ENCODE measurements around the gene MYH7.
A peak's percentile ranks its signal among the peaks of the same experiment; 100 is the strongest.

The MYH7 gene

DNA sequence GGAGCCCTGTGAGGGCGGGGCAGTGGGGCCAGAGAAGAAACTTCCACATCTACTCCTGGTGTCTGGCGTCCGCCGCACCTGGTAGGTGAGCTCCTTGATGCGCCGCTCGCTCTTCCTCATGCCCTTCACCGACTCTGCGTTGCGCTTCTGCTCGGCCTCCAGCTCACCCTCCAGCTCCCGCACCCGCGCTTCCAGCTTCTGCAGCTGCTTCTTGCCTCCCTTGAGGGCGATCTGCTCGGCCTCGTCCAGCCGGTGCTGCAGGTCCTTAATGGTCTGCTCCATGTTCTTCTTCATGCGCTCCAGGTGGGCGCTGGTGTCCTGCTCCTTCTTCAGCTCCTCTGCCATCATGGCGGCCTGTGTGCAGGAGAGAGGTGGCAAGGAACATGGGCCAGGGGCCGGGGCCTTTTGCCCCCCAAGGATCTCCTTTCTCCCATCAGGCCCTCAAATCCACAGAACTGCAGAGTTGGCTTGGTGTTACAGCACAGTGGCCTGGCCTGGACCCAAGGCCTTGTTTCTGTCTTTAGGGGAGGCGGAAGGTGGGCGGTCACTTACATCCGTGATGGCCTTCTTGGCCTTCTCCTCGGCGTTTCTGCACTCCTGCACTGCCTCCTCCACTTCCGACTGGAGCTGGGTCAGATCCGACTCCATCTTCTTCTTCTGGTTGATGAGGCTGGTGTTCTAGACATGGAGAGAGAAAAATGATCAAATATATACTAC lies 50.9 kb downstream of the MYH7 start:
- no peak overlapping the region for H3K4me3 Mint-ChIP-seq
- H3K27me3 Mint-ChIP-seq: peaks cover 12% of the 10 kb centered on the region
- H3K9me3 Mint-ChIP-seq: no peaks in the 10 kb centered on the region
- no peak overlapping the region for H3K27ac Mint-ChIP-seq
- H3K4me1 Mint-ChIP-seq (ENCODE audit: low read depth): no peaks in the 10 kb centered on the region
- no peaks in the 10 kb centered on the region for H3K36me3 Mint-ChIP-seq (ENCODE audit: low read depth)
- no peak for DNase-seq

DNA sequence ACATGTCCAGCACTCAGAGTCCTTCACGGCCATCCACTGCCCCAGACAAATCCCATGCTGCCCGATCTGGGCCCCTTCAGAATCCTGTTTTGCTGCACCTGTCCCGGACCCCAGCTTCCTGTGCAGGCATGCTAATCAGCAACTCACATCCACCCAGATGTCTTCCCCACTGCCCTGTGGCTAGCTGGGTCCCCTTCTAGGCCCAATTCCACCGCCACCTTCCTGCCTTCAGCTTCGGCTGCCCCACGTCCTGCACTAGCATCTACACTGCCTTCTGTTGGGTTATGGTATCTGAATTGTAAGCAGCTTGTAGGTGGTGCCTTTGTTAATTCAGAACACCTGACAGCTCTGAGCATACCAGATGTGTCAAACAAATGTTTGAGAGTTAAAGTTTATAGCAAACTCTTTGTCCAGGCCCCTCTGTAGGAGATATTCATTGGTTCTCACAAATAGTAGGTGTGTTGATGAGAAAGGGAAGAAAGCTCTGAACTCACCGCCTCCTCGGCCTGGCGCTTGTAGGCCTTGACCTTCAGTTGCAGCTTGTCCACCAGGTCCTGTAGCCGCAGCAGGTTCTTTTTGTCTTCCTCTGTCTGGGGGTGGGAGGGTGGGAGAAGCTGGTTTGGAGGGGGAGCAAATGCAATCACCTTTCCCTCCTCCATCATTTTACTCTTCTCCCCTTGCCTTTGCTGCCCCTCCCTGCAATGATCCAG lies 52.6 kb downstream of the MYH7 start:
- H3K36me3 Mint-ChIP-seq (ENCODE audit: low read depth): no peaks in the 10 kb centered on the region
- H3K27ac Mint-ChIP-seq: no peak overlapping the region
- no peak for DNase-seq
- H3K27me3 Mint-ChIP-seq: peaks cover 11% of the 10 kb centered on the region
- no peaks in the 10 kb centered on the region for H3K9me3 Mint-ChIP-seq
- H3K4me1 Mint-ChIP-seq (ENCODE audit: low read depth): no peaks in the 10 kb centered on the region
- no peak overlapping the region for H3K4me3 Mint-ChIP-seq

DNA sequence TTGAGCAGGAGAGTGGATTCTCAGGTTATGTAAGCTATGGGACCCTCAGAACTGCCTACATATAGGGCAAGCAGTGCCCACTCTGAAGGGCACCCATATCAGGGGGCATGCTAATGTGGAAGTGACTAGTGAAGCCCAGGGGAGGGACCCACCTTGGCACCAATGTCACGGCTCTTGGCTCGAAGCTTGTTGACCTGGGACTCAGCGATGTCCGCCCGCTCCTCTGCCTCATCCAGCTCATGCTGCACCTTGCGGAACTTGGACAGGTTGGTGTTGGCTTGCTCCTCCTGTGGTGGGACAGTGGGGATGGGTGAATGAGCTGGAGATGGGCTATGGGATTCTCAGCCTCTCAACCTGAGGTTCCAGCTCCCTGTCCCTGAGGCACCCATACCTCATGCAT lies 53.2 kb downstream of the MYH7 start:
- Mint-ChIP-seq H3K4me1 (ENCODE audit: low read depth) (no peaks in the 10 kb centered on the region), H3K4me3 (no peak overlapping the region), H3K36me3 (ENCODE audit: low read depth) (no peaks in the 10 kb centered on the region), H3K9me3 (no peaks in the 10 kb centered on the region), H3K27ac (no peak overlapping the region), H3K27me3 (peaks cover 11% of the 10 kb centered on the region)
- no peak for DNase-seq

DNA sequence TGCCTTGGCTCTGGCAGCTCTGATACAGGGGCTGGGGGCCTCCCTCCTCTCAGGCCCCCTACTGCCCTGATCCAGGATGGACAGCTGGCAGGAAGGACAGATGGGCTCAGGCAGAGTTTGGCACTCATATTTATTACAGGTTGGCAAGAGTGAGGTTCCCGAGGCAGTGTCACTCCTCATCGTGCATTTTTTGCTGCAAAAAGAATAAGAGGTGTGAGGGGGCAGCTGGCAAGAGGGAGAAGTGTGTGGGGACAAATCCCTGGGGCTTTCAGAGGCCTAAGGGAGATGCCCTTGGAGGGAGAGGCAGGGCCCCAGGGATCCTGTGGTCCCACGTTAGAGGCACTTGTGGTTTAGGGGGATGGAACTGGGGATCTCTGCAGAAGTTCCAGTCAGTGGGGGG lies 53.6 kb downstream of the MYH7 start:
- H3K27ac Mint-ChIP-seq: no peak overlapping the region
- H3K4me3 Mint-ChIP-seq: no peak overlapping the region
- DNase-seq: no peak
- H3K36me3 Mint-ChIP-seq (ENCODE audit: low read depth): no peaks in the 10 kb centered on the region
- H3K4me1 Mint-ChIP-seq (ENCODE audit: low read depth): no peaks in the 10 kb centered on the region
- H3K9me3 Mint-ChIP-seq: no peaks in the 10 kb centered on the region
- H3K27me3 Mint-ChIP-seq: peaks cover 11% of the 10 kb centered on the region

DNA sequence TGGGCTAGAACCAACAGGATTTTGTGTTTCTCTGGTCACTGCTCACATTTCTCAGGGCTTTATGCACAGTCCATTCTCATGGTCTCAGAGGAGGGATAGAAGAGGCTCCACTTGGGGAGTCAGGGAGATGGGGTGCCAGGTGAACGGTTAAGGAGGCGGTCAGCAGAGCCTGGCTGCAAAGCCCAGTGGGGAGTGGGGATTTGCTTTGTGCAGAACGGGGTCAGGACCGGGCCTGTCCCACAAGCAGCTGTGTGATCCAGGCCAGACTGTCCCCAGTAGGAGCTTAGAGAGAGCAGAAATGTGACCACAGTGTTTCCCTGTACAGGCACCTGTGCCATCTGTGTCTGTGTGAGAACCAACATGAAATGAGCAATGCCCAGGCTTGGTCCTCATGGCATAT lies 54.5 kb downstream of the MYH7 start:
- no peak for DNase-seq
- Mint-ChIP-seq H3K27ac (no peak overlapping the region), H3K36me3 (ENCODE audit: low read depth) (no peaks in the 10 kb centered on the region), H3K4me1 (ENCODE audit: low read depth) (no peaks in the 10 kb centered on the region), H3K9me3 (no peaks in the 10 kb centered on the region), H3K4me3 (no peak overlapping the region), H3K27me3 (peaks cover 11% of the 10 kb centered on the region)

DNA sequence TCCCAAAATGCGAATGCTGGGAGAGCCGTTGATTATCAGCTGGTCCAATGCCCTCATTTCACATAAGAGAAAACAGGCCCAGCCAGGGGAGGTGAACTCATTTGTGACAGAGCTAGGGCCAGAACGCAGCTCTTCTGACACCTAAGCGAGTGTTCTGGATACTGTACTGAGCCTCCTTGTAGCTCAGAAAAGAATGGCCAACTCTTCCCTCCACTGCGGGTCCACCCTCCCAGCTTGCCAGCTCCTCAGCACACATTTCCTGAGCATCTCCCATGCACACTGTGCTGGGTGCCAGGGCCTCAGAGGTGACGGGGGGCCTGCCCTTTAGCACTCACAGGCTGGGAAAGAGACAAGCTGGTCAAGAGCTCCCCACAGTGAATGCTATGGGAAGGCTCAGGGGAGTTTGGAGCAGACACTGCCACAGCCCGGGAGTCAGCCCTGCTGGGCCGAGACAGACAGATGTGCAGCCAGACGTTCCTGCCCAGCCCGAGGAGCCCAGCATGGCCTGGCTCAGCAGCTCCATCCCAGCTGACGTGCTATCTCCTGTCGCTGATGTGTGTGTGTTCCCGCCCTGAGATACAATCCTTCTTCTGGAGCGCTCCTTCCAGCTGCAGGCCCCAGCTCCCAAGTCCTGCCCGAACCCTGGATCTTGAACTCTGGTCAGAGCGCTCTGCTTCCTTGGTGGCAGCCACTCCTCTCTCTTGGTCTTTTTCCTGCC lies 55.1 kb downstream of the MYH7 start:
- H3K4me3 Mint-ChIP-seq: no peak overlapping the region
- DNase-seq: no peak

DNA sequence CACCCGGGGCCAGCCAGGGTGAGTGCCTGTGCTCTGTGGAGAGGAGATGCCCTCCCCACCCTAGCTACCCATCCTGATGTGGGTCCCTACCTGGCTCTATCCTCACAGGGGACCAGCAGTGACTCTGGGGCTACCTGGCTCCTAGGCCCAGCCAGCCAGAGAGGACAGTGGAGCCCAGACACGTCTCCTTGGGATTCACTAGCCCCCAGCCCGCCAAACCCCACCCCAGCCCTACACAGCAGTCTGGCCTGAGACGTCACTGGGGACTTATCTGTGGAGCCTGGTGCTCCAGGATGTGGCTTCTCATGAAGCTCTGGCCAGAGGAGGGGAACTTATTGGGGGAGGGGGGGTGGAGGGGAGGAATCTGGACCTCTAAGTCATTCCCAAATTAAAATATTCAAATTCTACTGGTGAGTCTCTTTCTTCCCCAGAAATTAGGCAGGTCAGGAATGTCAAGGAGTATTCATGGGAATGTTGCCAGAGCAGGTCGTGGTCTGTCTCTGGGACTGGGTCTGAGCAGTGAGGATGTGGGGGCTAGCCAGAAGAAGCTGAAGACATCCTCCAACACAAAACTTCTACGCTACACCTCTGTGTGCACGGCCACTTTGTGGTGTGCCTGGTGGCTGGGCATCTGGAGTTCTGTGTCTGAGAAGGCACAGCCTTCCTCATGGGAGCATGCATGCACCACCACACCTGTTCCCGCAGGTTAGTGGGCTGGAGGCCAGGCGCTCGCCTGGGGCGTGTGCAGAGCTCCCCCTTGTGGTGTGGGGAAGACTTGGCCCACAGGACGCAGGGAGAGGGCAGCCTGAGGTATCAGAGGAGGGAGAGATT lies 55.9 kb downstream of the MYH7 start:
- Mint-ChIP-seq H3K4me1 (ENCODE audit: low read depth) (no peaks in the 10 kb centered on the region), H3K36me3 (ENCODE audit: low read depth) (no peaks in the 10 kb centered on the region), H3K4me3 (no peak overlapping the region), H3K27ac (no peak overlapping the region), H3K27me3 (peaks cover 11% of the 10 kb centered on the region), H3K9me3 (no peaks in the 10 kb centered on the region)
- peak; percentile 77 for DNase-seq

More for the DNA sequence above, 55.1 kb downstream of the MYH7 start:
- H3K4me1 Mint-ChIP-seq (ENCODE audit: low read depth): no peaks in the 10 kb centered on the region
- no peak overlapping the region for H3K27ac Mint-ChIP-seq
- peaks cover 11% of the 10 kb centered on the region for H3K27me3 Mint-ChIP-seq
- H3K9me3 Mint-ChIP-seq: no peaks in the 10 kb centered on the region
- H3K36me3 Mint-ChIP-seq (ENCODE audit: low read depth): no peaks in the 10 kb centered on the region

DNA sequence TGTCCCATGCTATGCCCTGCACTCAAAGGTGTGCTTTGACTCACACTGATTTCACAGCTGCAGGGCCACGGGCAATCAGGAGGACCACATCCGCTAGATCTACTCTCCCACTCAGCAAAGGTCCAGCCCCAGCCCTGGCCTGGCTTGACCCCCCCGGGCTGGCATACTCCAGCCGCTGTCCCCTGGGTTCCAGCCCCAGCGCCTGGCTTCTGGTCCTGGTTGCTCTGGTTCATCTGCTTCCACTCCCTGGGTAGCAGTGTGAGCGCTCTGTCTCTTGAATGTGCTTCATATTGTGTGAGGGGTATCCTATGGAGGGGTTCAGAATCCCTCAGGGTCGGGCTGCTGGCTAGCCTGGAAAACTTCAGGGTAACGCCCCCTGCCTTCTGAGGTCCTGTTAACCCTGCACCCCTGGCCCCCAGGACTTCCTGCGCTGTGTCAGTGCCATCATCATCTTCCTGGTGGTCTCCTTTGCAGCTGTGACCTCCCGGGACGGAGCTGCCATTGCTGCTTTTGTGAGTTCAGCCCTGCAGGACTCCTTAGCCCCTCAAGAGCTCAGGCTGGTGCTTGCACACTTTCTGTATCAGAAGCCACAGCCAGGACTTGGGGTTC lies 56.7 kb downstream of the MYH7 start:
- H3K9me3 Mint-ChIP-seq: no peaks in the 10 kb centered on the region
- no peaks in the 10 kb centered on the region for H3K4me1 Mint-ChIP-seq (ENCODE audit: low read depth)
- DNase-seq: no peak
- H3K4me3 Mint-ChIP-seq: no peak overlapping the region
- no peak overlapping the region for H3K27ac Mint-ChIP-seq
- H3K36me3 Mint-ChIP-seq (ENCODE audit: low read depth): no peaks in the 10 kb centered on the region
- peaks cover 11% of the 10 kb centered on the region for H3K27me3 Mint-ChIP-seq

DNA sequence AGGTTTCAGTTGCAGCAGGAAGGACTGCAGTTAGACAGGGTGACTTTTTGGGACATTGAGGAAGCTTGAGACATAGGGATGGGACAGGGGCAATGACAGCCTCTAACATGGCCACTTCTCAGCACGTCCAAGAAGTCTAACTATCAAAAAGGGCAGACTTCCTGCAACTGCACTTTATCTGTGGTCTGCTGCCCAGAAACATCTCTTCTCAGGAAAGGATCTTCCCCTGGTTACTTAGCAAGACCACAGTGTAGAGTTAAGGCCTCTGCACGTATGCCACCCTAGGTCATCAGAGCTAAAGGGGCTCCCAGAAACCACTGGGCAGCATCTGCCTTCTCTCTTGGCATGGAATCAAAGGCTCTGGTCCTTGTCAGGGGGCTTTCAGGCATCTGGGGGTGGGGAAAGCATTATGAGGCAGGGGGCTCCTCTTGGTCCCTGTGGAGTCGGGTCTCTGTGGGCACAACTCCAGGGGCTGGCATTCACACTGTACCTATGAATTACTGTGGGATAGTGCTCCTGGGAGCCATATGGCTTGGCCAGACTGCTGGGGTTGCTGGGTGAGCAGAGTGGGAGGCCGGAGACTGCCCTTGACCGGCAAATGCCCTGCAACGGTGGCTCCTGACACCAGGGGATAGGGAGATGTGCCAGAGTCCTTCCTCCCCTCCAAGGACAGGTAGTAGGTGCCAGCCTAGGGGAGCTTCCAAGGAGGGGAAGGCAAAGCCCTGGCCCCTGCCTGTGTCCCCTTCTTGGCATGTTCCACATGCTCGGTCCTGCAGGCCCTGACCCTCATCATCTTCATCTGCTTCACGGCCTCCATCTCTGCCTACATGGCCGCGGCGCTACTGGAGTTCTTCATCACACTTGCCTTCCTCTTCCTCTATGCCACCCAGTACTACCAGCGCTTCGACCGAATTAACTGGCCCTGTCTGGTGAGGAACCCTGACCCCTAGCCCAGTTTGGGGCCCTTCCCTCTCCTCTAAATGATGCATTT lies 57.6 kb downstream of the MYH7 start:
- peaks cover 11% of the 10 kb centered on the region for H3K27me3 Mint-ChIP-seq
- no peak for DNase-seq
- no peaks in the 10 kb centered on the region for H3K36me3 Mint-ChIP-seq (ENCODE audit: low read depth)
- H3K27ac Mint-ChIP-seq: no peak overlapping the region
- no peaks in the 10 kb centered on the region for H3K4me1 Mint-ChIP-seq (ENCODE audit: low read depth)
- H3K9me3 Mint-ChIP-seq: no peaks in the 10 kb centered on the region
- H3K4me3 Mint-ChIP-seq: no peak overlapping the region

DNA sequence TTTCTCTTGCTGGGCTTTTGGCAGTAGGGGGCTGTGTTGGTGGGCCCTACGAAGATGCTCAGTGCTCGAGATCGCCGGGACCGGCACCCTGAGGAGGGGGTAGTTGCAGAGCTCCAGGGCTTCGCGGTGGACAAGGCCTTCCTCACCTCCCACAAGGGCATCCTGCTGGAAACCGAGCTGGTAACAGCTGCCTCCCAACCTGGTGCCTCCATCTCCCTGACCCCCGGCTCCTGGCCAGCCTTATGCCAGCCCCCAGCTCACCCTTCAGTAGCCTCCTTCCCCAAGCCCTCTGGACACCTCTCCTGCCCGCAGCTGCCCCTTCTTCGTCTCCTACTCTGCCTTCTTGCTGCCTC lies 58.3 kb downstream of the MYH7 start:
- Mint-ChIP-seq H3K4me1 (ENCODE audit: low read depth) (no peaks in the 10 kb centered on the region), H3K27me3 (peaks cover 11% of the 10 kb centered on the region), H3K4me3 (no peak overlapping the region), H3K9me3 (no peaks in the 10 kb centered on the region), H3K36me3 (ENCODE audit: low read depth) (no peaks in the 10 kb centered on the region), H3K27ac (no peak overlapping the region)
- DNase-seq: no peak

DNA sequence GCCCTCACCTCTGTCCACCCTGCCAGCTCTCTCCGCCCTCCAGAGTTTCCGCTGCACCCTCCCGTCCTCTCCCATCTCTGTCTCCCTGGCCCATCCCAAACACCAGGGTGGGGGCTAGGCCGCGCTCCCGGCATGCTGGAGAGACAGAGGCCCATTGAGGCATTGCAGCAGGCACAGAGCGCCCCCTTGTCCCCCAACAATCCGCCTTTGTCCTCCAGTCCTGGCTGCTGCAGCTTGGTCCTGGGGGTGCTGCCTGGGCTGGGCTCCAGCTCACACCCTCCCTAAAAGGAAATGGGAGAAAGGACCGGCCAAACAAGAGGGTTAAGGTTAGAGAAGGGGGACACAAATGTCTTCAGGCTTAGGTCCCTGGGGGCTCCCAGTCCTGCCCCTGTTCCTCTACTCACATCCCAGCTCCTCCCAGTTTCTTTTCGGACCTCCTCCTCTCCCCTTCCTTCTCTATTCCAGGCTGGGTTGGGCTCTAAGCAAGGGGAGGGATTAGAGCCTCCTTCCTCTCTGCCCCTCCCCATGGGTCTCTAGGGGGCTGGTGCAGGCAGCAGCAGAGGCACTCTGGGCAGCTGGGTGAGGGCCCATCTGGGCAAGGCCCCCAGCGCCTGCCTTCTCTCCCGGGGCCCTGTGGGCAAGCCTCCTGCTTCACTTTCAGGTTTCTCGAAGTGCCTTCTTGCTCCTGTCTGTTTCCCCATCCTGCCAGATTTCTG lies 58.8 kb downstream of the MYH7 start, which contains the start of gene CMTM5:
CMTM5 (plus strand) TSS at position 565 of the 716 bp plus-strand sequence. CDS start 206 bp downstream, outside the sequence.
- peaks cover 11% of the 10 kb centered on the region for H3K27me3 Mint-ChIP-seq
- no peak within 1 kb of the TSS for H3K27ac Mint-ChIP-seq
- no peak for DNase-seq
- H3K36me3 Mint-ChIP-seq (ENCODE audit: low read depth): no peaks in the 10 kb centered on the region
- no peak within 1 kb of the TSS for H3K4me3 Mint-ChIP-seq
- no peaks in the 10 kb centered on the region for H3K9me3 Mint-ChIP-seq
- H3K4me1 Mint-ChIP-seq (ENCODE audit: low read depth): no peaks in the 10 kb centered on the region

DNA sequence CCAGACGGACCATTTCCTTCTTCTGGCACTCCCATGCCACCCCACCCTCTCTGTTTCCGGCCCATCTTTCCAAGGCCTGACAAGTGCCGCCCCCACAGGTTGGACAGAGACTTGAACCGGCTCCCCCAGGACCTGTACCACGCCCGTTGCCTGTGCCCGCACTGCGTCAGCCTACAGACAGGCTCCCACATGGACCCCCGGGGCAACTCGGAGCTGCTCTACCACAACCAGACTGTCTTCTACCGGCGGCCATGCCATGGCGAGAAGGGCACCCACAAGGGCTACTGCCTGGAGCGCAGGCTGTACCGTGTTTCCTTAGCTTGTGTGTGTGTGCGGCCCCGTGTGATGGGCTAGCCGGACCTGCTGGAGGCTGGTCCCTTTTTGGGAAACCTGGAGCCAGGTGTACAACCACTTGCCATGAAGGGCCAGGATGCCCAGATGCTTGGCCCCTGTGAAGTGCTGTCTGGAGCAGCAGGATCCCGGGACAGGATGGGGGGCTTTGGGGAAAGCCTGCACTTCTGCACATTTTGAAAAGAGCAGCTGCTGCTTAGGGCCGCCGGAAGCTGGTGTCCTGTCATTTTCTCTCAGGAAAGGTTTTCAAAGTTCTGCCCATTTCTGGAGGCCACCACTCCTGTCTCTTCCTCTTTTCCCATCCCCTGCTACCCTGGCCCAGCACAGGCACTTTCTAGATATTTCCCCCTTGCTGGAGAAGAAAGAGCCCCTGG lies 59.8 kb downstream of the MYH7 start:
- no peak for DNase-seq
- Mint-ChIP-seq H3K36me3 (ENCODE audit: low read depth) (no peaks in the 10 kb centered on the region), H3K27me3 (peaks cover 5% of the 10 kb centered on the region), H3K4me1 (ENCODE audit: low read depth) (no peaks in the 10 kb centered on the region), H3K9me3 (no peaks in the 10 kb centered on the region), H3K27ac (no peak overlapping the region), H3K4me3 (no peak overlapping the region)

All from activated T-cell treated with anti-CD3 and anti-CD28 coated beads, Interleukin-2, amount 50 U/mL, for 24 hours (primary cell).